Stomach (tissue), 4 donors: ENCODE measurements around the gene ADGRG2.

ENCODE experiments used
- EP300 ChIP-seq: sonication (generic); formaldehyde crosslinking; IDR thresholded peaks from one replicate; pipeline ENCODE4 v1.6.1; 2017; ENCODE audit warnings: antibody characterized with exemption
- TF ChIP-seq, protein P1 (sequence below), 7 experiments: fragments of 450-650 bp in 4 of 7; fragments of 200-600 bp in 3 of 7; sonication (generic) in 3 of 7; IDR thresholded peaks; one replicate each; pipeline ENCODE4 v1.5.1; 2016 to 2019; ENCODE audit warnings: antibody characterized with exemption in 7 of 7, control low read depth in 2 of 7, mild to moderate bottlenecking in 1 of 7

DNA sequence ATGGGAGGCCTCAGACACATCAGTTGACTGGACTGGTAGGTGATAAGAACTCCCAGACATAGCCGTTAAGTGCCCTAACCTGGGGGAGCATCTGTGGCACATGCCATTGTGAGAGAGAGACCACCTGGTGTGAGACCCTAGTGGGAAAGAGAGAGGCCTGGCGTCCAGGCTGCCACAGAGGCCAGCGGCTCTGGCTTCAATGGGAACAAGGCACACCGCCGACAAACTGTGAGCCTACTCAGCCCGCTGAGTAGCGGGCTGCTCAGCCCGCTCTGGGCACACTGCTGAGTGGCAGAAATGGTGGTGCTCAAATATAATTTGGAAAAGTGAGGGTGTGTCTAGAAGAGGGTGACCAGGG lies 172.3 kb downstream of the ADGRG2 start:
- TF ChIP-seq EP300 = no peak
- TF ChIP-seq, protein P1, sequence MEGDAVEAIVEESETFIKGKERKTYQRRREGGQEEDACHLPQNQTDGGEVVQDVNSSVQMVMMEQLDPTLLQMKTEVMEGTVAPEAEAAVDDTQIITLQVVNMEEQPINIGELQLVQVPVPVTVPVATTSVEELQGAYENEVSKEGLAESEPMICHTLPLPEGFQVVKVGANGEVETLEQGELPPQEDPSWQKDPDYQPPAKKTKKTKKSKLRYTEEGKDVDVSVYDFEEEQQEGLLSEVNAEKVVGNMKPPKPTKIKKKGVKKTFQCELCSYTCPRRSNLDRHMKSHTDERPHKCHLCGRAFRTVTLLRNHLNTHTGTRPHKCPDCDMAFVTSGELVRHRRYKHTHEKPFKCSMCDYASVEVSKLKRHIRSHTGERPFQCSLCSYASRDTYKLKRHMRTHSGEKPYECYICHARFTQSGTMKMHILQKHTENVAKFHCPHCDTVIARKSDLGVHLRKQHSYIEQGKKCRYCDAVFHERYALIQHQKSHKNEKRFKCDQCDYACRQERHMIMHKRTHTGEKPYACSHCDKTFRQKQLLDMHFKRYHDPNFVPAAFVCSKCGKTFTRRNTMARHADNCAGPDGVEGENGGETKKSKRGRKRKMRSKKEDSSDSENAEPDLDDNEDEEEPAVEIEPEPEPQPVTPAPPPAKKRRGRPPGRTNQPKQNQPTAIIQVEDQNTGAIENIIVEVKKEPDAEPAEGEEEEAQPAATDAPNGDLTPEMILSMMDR (IDR thresholded peaks at IDR 0.05) = no peak
